ENCODE measurements around the gene BCO1. TPM values are rescaled to one million over a fixed set of nuclear protein-coding genes. Genes with fewer than 3 reads are reported as not detected.

Gene BCO1
- total RNA-seq, 2 experiments from 2014 or later: not detected

- Mint-ChIP-seq H3K9me3 (no peaks in the 10 kb centered on the region), H3K4me3 (no peak overlapping the region), H3K27ac (no peak overlapping the region), H3K4me1 (ENCODE audit: low read depth) (no peaks in the 10 kb centered on the region), H3K27me3 (peaks cover 10% of the 10 kb centered on the region), H3K36me3 (no peaks in the 10 kb centered on the region)
- CTCF ChIA-PET: no interaction called here
- POLR2A ChIA-PET: no interaction called here
- intact Hi-C loops (cut with micrococcal nuclease): no loop called here
- no peak for DNase-seq
These were observed 25.9 kb downstream of the BCO1 start for GRCh38 chr16:81264386-81264785.

- POLR2A ChIA-PET: no interaction called here
- CTCF ChIA-PET: no interaction called here
- Mint-ChIP-seq H3K36me3 (no peaks in the 10 kb centered on the region), H3K4me3 (no peak overlapping the region), H3K9me3 (no peaks in the 10 kb centered on the region), H3K27ac (no peak overlapping the region), H3K27me3 (peaks cover 10% of the 10 kb centered on the region), H3K4me1 (ENCODE audit: low read depth) (no peaks in the 10 kb centered on the region)
- no peak for DNase-seq
- intact Hi-C loops (cut with micrococcal nuclease): loop anchor here (5.0 kb wide), 1 partner anchor 47 kb away; the partner anchor contains the start of gene GAN
These were observed 26.6 kb downstream of the BCO1 start for GRCh38 chr16:81265052-81265451.

GRCh38 chr16:81265658-81266451, 27.4 kb downstream of the BCO1 start:
- H3K36me3 Mint-ChIP-seq: no peaks in the 10 kb centered on the region
- no peak overlapping the region for H3K4me3 Mint-ChIP-seq
- intact Hi-C loops (cut with micrococcal nuclease): loop anchor here (5.0 kb wide), 1 partner anchor 46 kb away; the partner anchor contains the start of gene GAN
- CTCF ChIA-PET: no interaction called here
- H3K9me3 Mint-ChIP-seq: no peaks in the 10 kb centered on the region
- no peak for DNase-seq
- no peaks in the 10 kb centered on the region for H3K4me1 Mint-ChIP-seq (ENCODE audit: low read depth)
- peaks cover 10% of the 10 kb centered on the region for H3K27me3 Mint-ChIP-seq
- POLR2A ChIA-PET: no interaction called here
- no peak overlapping the region for H3K27ac Mint-ChIP-seq

- CTCF ChIA-PET: no interaction called here
- H3K27ac Mint-ChIP-seq: no peak overlapping the region
- peak; percentile 45 for DNase-seq
- H3K36me3 Mint-ChIP-seq: no peaks in the 10 kb centered on the region
- intact Hi-C loops (cut with micrococcal nuclease): loop anchor here (5.0 kb wide), 1 partner anchor 46 kb away; the partner anchor contains the start of gene GAN
- POLR2A ChIA-PET: no interaction called here
- no peak overlapping the region for H3K4me3 Mint-ChIP-seq
- no peaks in the 10 kb centered on the region for H3K9me3 Mint-ChIP-seq
- no peaks in the 10 kb centered on the region for H3K4me1 Mint-ChIP-seq (ENCODE audit: low read depth)
- H3K27me3 Mint-ChIP-seq: peaks cover 9% of the 10 kb centered on the region
These were observed 28.2 kb downstream of the BCO1 start for GRCh38 chr16:81266680-81267095.

GRCh38 chr16:81268509-81268908, 30.0 kb downstream of the BCO1 start:
- CTCF ChIA-PET: no interaction called here
- no peak overlapping the region for H3K27ac Mint-ChIP-seq
- no peaks in the 10 kb centered on the region for H3K4me1 Mint-ChIP-seq (ENCODE audit: low read depth)
- no peaks in the 10 kb centered on the region for H3K9me3 Mint-ChIP-seq
- H3K36me3 Mint-ChIP-seq: no peaks in the 10 kb centered on the region
- POLR2A ChIA-PET: no interaction called here
- no peak overlapping the region for H3K4me3 Mint-ChIP-seq
- H3K27me3 Mint-ChIP-seq: peaks cover 7% of the 10 kb centered on the region
- intact Hi-C loops (cut with micrococcal nuclease): loop anchor here (5.0 kb wide), 1 partner anchor 44 kb away; the partner anchor contains the start of gene GAN
- no peak for DNase-seq

GRCh38 chr16:81273223-81273950, 34.9 kb downstream of the BCO1 start:
- intact Hi-C loops (cut with micrococcal nuclease): no loop called here
- no peak for DNase-seq
- CTCF ChIA-PET: interaction anchor here (0.6 to 1.9 kb wide), 3 partner anchors 11 to 712 kb away, joined by 3 to 8 read pairs (median 4); no protein-coding TSS in a partner anchor

GRCh38 chr16:81275064-81275532, 36.6 kb downstream of the BCO1 start:
- POLR2A ChIA-PET: no interaction called here
- DNase-seq: no peak
- Mint-ChIP-seq H3K4me1 (ENCODE audit: low read depth) (no peaks in the 10 kb centered on the region), H3K27ac (no peak overlapping the region), H3K9me3 (no peaks in the 10 kb centered on the region), H3K36me3 (no peaks in the 10 kb centered on the region), H3K27me3 (peaks cover 1% of the 10 kb centered on the region), H3K4me3 (no peak overlapping the region)
- intact Hi-C loops (cut with micrococcal nuclease): no loop called here
- CTCF ChIA-PET: interaction anchor here (1.9 kb wide), 1 partner anchor 14 kb away, joined by 8 read pairs; no protein-coding TSS in a partner anchor

More at GRCh38 chr16:81273223-81273950, 34.9 kb downstream of the BCO1 start:
- Mint-ChIP-seq H3K27me3 (peaks cover 1% of the 10 kb centered on the region), H3K9me3 (no peaks in the 10 kb centered on the region), H3K36me3 (no peaks in the 10 kb centered on the region), H3K4me3 (no peak overlapping the region), H3K27ac (no peak overlapping the region), H3K4me1 (ENCODE audit: low read depth) (no peaks in the 10 kb centered on the region)
- POLR2A ChIA-PET: no interaction called here

GRCh38 chr16:81275795-81276194, 37.3 kb downstream of the BCO1 start:
- Mint-ChIP-seq H3K36me3 (no peaks in the 10 kb centered on the region), H3K27ac (no peak overlapping the region)
- intact Hi-C loops (cut with micrococcal nuclease): no loop called here

GRCh38 chr16:81276323-81276722, 37.8 kb downstream of the BCO1 start:
- POLR2A ChIA-PET: no interaction called here
- Mint-ChIP-seq H3K4me3 (no peak overlapping the region), H3K36me3 (no peaks in the 10 kb centered on the region), H3K27me3 (peaks cover 1% of the 10 kb centered on the region), H3K4me1 (ENCODE audit: low read depth) (no peaks in the 10 kb centered on the region), H3K27ac (no peak overlapping the region), H3K9me3 (no peaks in the 10 kb centered on the region)
- CTCF ChIA-PET: interaction anchor here (0.6 to 2.1 kb wide), 2 partner anchors 15 to 171 kb away, joined by 4 to 6 read pairs; no protein-coding TSS in a partner anchor
- intact Hi-C loops (cut with micrococcal nuclease): no loop called here
- no peak for DNase-seq

More at GRCh38 chr16:81275795-81276194, 37.3 kb downstream of the BCO1 start:
- no peaks in the 10 kb centered on the region for H3K9me3 Mint-ChIP-seq
- H3K27me3 Mint-ChIP-seq: peaks cover 1% of the 10 kb centered on the region
- ChIA-PET POLR2A (no interaction called here), CTCF (no interaction called here)
- no peak for DNase-seq
- H3K4me1 Mint-ChIP-seq (ENCODE audit: low read depth): no peaks in the 10 kb centered on the region
- H3K4me3 Mint-ChIP-seq: no peak overlapping the region

GRCh38 chr16:81277541-81278080, 39.1 kb downstream of the BCO1 start:
- POLR2A ChIA-PET: no interaction called here
- Mint-ChIP-seq H3K27me3 (peaks cover 1% of the 10 kb centered on the region), H3K27ac (no peak overlapping the region), H3K9me3 (no peaks in the 10 kb centered on the region), H3K4me1 (ENCODE audit: low read depth) (no peaks in the 10 kb centered on the region), H3K36me3 (no peaks in the 10 kb centered on the region), H3K4me3 (no peak overlapping the region)
- intact Hi-C loops (cut with micrococcal nuclease): no loop called here
- DNase-seq: no peak
- CTCF ChIA-PET: interaction anchor here (2.1 kb wide), 1 partner anchor 16 kb away, joined by 6 read pairs; no protein-coding TSS in a partner anchor

GRCh38 chr16:81278526-81278925, 40.0 kb downstream of the BCO1 start:
- Mint-ChIP-seq H3K36me3 (no peaks in the 10 kb centered on the region), H3K4me3 (no peak overlapping the region), H3K27me3 (peaks cover 1% of the 10 kb centered on the region), H3K9me3 (no peaks in the 10 kb centered on the region), H3K27ac (no peak overlapping the region), H3K4me1 (ENCODE audit: low read depth) (no peaks in the 10 kb centered on the region)
- DNase-seq: no peak
- intact Hi-C loops (cut with micrococcal nuclease): no loop called here
- ChIA-PET CTCF (no interaction called here), POLR2A (no interaction called here)

GRCh38 chr16:81279392-81279791, 40.9 kb downstream of the BCO1 start:
- CTCF ChIA-PET: no interaction called here
- intact Hi-C loops (cut with micrococcal nuclease): no loop called here

More at GRCh38 chr16:81279392-81279791, 40.9 kb downstream of the BCO1 start:
- Mint-ChIP-seq H3K4me1 (ENCODE audit: low read depth) (no peaks in the 10 kb centered on the region), H3K36me3 (no peaks in the 10 kb centered on the region), H3K4me3 (no peak overlapping the region), H3K27ac (no peak overlapping the region), H3K27me3 (no peaks in the 10 kb centered on the region), H3K9me3 (no peaks in the 10 kb centered on the region)
- POLR2A ChIA-PET: no interaction called here
- no peak for DNase-seq
